K562 (cell line): ENCODE results near the gene CLCF1. TPM values are rescaled to one million over a fixed set of nuclear protein-coding genes. Genes with fewer than 3 reads are reported as not detected.

Experiments
- AFF4 ChIP-seq: sonication (generic); formaldehyde crosslinking; IDR thresholded peaks from 2 replicates; pipeline ENCODE4 v1.8.0; 2023; ENCODE audit warnings: mild to moderate bottlenecking, missing genetic modification reagents
- ARID1B ChIP-seq: fragments of 450-650 bp; IDR thresholded peaks from 2 replicates; pipeline ENCODE4 v1.6.1; 2016; ENCODE audit warnings: antibody characterized with exemption, mild to moderate bottlenecking, inconsistent platforms
- ATF7 ChIP-seq: fragments of 450-650 bp; IDR thresholded peaks from 2 replicates; pipeline ENCODE4 v1.7.1; 2014; ENCODE audit warnings: mild to moderate bottlenecking, moderate library complexity
- CXXC5 ChIP-seq: fragments of 250-450 bp; sonication (Bioruptor Pico); IDR thresholded peaks from 2 replicates; pipeline ENCODE4 v1.8.0; 2022; ENCODE audit warnings: inconsistent platforms, mild to moderate bottlenecking, moderate library complexity
- GATAD2A ChIP-seq: fragments of 450-650 bp; IDR thresholded peaks from 2 replicates; pipeline ENCODE4 v1.6.1; 2017
- KDM4B ChIP-seq, 2 experiments: fragments of 450-650 bp in 1 of 2; sonication (generic) in 1 of 2; IDR thresholded peaks; 2 replicates each; pipeline ENCODE4 v1.6.1; 2016 to 2017; ENCODE audit warnings: borderline replicate concordance in 2 of 2, antibody characterized with exemption in 1 of 2, low read depth in 1 of 2, mild to moderate bottlenecking in 1 of 2
- LCOR ChIP-seq: sonication (generic); formaldehyde crosslinking; IDR thresholded peaks from 2 replicates; pipeline ENCODE4 v1.8.0; 2022; ENCODE audit warnings: mild to moderate bottlenecking, missing genetic modification reagents
- NFRKB ChIP-seq: fragments of 450-650 bp; IDR thresholded peaks from 2 replicates; pipeline ENCODE4 v1.6.1; 2016; ENCODE audit warnings: low read depth
- SIN3A ChIP-seq, 2 experiments: fragments of 150-350 bp in 1 of 2; IDR thresholded peaks; 2 replicates each; pipeline ENCODE4 v1.6.1; 2011 to 2016; ENCODE audit warnings: borderline replicate concordance in 2 of 2, low read depth in 2 of 2, low read length in 2 of 2, mild to moderate bottlenecking in 2 of 2, moderate library complexity in 2 of 2; ENCODE audit not compliant: control insufficient read depth in 1 of 2
- STAG1 ChIP-seq: sonication (generic); formaldehyde crosslinking; IDR thresholded peaks from 2 replicates; pipeline ENCODE4 v1.5.0; 2020; ENCODE audit warnings: missing genetic modification reagents, borderline replicate concordance
- TGIF2 ChIP-seq: sonication (generic); formaldehyde crosslinking; IDR thresholded peaks from 2 replicates; pipeline ENCODE4 v1.8.1; 2022; ENCODE audit warnings: mild to moderate bottlenecking, missing genetic modification reagents, moderate library complexity
- ZEB2 ChIP-seq: fragments of 450-650 bp; IDR thresholded peaks from 2 replicates; pipeline ENCODE4 v1.6.1; 2016
- ZFP91 ChIP-seq: sonication (generic); formaldehyde crosslinking; IDR thresholded peaks from 2 replicates; pipeline ENCODE4 v1.8.0; 2022; ENCODE audit warnings: mild to moderate bottlenecking, missing genetic modification reagents
- ZNF184 ChIP-seq: sonication (generic); formaldehyde crosslinking; IDR thresholded peaks from 2 replicates; pipeline ENCODE4 v1.5.0; 2020; ENCODE audit warnings: missing genetic modification reagents
- ZNF551 ChIP-seq: fragments of 250-450 bp; sonication (Bioruptor Pico); IDR thresholded peaks from 2 replicates; pipeline ENCODE4 v1.5.0; 2021; ENCODE audit warnings: mild to moderate bottlenecking, moderate library complexity
- ZNF584 ChIP-seq: fragments of 200-800 bp; sonication (Bioruptor generic); IDR thresholded peaks from 2 replicates; pipeline ENCODE4 v1.6.1; 2016; ENCODE audit warnings: low read depth, mild to moderate bottlenecking, missing genetic modification characterization, missing compliant biosample characterization
- ZNF668 ChIP-seq: fragments of 250-450 bp; sonication (Bioruptor Pico); IDR thresholded peaks from 2 replicates; pipeline ENCODE4 v1.8.0; 2022; ENCODE audit warnings: mild to moderate bottlenecking, inconsistent platforms
- ZNF695 ChIP-seq: fragments of 450-650 bp; formaldehyde crosslinking; IDR thresholded peaks from 2 replicates; pipeline ENCODE4 v1.4.0; 2020; ENCODE audit warnings: mild to moderate bottlenecking, moderate library complexity
- ZNF76 ChIP-seq: fragments of 250-450 bp; sonication (Bioruptor Pico); IDR thresholded peaks from 2 replicates; pipeline ENCODE4 v1.4.0; 2020; ENCODE audit warnings: mild to moderate bottlenecking, moderate library complexity, borderline replicate concordance
- polyA plus RNA-seq, 8 experiments: library from polyadenylated mRNA; depleted of rRNA in 4 of 8; stranded (reverse) in 5 of 8; unstranded in 3 of 8; fragments of >200 nt; fragmentation: Nextera tagmentation in 2 of 8; fragmentation: Illumina TruSeq in 1 of 8; extraction: Ambion mirVana in 2 of 8; extraction: Trizol in 1 of 8; gene quantifications; 2 replicates each; pipeline versions ENCODE4 v1.2.1 to v1.2.3, GENCODE V29; 2011 to 2014; ENCODE audit warnings: inconsistent platforms in 1 of 8, missing spikeins in 1 of 8
- total RNA-seq, 7 experiments: library from RNA; depleted of rRNA in 6 of 7; stranded (reverse); fragments of >200 nt in 6 of 7; fragmentation: Illumina TruSeq in 2 of 7; extraction: Trizol in 2 of 7; gene quantifications; 2 replicates each; pipeline versions ENCODE4 v1.2.1 to v1.2.3, GENCODE V29; 2011 to 2021; ENCODE audit warnings: low replicate concordance in 1 of 7
- TF ChIP-seq, protein P1 (sequence below): fragments of 450-650 bp; IDR thresholded peaks from 2 replicates; pipeline ENCODE4 v1.6.1; 2016; ENCODE audit warnings: missing biosample characterization, missing genetic modification characterization

Gene CLCF1
- total and polyA plus RNA-seq, 9 of the 15 experiments (the other 6 are each of a cell fraction or from before 2014, with no cell fraction given) = 0.49 to 5.8 (median 3.0) TPM

GRCh38 chr11:67373648-67374570 is 511 bp upstream of the CLCF1 start (continued):
- TF ChIP-seq AFF4 (no peak; the same call in 1 of the 2 replicates), ZNF668 (CRISPR knock-in tag) (0 out of 2 replicates have a peak, but pooled peaks have one; percentile 21), LCOR (CRISPR knock-in tag) (peak; percentile 27; the same call in 1 of the 2 replicates), CXXC5 (CRISPR knock-in tag) (peak; percentile 61; the same call in 1 of the 2 replicates), KDM4B (IDR thresholded peaks at IDR 0.05; ENCODE audit: borderline replicate concordance in 2 of 2, low read depth in 1 of 2) (peak in 1 of 2 experiments; percentile 82; a peak in 1 of 4 replicates), ZNF584 (CRISPR knock-in tag) (0 out of 2 replicates have a peak, but pooled peaks have one; percentile 13), NFRKB (peak; percentile 74; the same call in 1 of the 2 replicates), GATAD2A (no peak), ZEB2 (no peak), ZNF76 (CRISPR knock-in tag) (no peak), TGIF2 (CRISPR knock-in tag) (no peak), ZNF551 (CRISPR knock-in tag) (no peak), SIN3A (IDR thresholded peaks at IDR 0.05; ENCODE audit: borderline replicate concordance in 2 of 2, control insufficient read depth in 1 of 2, low read depth in 2 of 2, low read length in 2 of 2) (no peak; a peak in 1 of 4 replicates), STAG1 (no peak), ATF7 (peak; percentile 15; the same call in 1 of the 2 replicates), ZNF695 (CRISPR knock-in tag) (no peak), ZNF184 (no peak), ARID1B (peak; percentile 62), ZFP91 (CRISPR knock-in tag) (no peak)
- TF ChIP-seq, protein P1, sequence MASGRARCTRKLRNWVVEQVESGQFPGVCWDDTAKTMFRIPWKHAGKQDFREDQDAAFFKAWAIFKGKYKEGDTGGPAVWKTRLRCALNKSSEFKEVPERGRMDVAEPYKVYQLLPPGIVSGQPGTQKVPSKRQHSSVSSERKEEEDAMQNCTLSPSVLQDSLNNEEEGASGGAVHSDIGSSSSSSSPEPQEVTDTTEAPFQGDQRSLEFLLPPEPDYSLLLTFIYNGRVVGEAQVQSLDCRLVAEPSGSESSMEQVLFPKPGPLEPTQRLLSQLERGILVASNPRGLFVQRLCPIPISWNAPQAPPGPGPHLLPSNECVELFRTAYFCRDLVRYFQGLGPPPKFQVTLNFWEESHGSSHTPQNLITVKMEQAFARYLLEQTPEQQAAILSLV (tag) = no peak
